ENCODE results near the gene CNR2.
"Not testable (repeated sequence)": the region's sequence is repeated elsewhere in the genome, so short reads cannot be mapped to it uniquely, and the experiment has no call there.

The CNR2 gene

DNA sequence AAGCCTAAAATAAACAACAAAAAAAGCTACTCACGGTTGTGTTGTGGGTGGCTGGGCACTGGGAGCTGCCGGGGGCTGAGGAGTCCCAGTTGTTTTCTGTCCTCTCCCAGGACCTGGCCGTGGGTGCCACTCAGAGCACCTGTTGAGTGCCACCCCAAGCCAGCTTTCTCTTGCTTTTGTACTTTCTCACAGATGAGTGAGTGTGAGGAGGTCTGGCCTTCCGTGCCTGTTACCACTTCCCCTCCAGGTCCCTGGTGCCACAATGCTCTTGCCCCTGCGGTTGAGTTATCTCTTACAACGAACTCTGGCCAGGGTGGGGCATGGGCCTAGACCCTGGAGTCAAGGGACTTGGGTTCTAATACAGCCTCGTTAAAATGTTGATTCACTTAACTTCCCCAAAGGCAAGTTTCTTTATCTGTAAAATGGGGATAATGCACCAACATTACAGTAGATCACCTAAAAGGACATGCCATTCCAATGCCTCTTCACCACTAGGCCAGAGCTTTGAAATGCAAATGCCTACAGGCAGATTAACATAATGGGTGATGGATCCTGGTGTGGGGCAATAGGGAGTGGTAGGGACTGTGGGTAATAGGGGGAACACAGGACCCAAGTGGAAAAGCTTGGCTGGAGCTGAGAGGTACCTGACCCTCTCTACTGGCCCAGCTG, at the start of gene CNR2:
CNR2 (minus strand) TSS at position 151 of the 669 bp plus-strand sequence. CDS start 37,745 bp downstream, outside the sequence.
- in situ Hi-C loops (cut with MboI; ENCODE audit: low sequenced_read_pairs), result loop anchor here (10.0 kb wide), 1 partner anchor 109 kb away; the partner anchor contains the start of gene GALE

DNA sequence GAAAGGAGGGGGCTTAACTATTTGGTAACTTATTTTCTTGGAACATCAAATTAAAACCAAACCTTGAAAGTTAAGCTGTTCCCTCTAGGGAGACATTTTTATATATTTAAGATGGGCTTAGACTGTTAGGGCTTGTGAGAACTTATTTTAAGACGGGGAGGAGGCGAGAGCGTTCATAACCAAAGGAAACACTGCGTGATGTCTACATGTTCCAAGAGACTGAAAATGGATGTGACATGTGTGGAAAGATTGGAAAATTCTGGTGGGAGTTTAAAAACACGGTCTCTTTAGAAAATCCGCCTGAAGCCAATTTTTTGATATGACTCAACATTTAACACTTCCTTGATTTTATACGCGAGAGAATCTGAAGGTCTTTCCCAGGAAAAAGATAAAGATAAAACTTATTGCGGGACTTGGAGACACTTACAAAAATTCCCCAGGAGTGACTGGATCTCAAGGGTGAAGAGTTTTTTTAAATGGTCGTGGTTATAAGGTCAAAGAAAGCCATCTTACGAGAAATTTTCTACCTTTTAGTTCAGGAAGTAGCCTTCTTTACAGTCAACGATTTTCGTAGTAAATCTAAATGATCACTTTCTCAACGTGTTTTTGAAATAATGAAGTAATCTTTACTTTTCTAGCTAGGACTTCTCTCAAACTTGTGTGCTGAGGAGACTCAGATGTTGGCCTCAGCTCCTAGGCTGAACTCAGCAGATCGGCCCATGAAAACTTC, 47.3 kb upstream of the CNR2 start:
- in situ Hi-C loops (cut with MboI; ENCODE audit: low sequenced_read_pairs), result no loop called here

DNA sequence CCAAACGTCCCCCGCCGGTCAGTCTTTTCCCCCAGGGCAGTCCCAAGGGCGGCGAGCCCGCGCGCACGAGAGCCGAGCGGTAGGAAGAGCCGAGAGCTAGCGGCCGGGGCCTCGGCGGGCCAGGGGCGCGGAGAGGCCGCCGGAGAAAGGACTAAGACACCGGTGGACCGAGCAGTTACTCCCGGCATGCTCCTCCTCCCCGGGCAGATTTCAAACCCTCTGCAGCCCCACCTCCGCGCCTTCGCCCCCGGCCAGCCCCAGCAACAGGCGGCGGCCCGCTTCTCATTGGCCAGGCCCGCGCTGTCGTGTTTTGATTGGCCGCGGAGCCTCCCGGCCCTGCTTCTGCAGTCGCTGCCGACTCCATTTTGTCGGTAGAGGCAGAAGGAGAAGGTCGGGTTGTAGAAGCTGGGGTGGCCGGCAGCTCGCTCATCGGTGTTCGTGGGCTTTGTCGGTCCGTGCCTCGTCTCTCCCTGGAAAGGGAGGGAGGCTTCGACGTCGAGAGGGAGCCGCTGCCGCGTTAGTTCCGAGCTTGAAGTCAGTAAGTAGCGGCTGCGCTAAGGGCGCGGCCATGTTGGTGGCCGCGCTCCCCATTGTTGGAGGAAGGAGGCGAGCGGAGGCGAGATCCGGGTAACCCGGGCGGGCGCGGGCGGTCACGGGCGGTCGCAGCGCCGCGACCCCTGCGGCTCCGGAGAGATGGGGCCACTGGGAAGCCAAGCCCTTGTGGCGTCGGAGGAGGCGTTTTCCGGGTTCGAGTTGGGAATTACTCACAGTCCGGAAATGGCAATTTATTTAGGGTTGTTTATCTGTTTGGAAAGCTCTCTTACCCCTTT, 46.5 kb upstream of the CNR2 start, which contains the start of gene PNRC2:
PNRC2 (plus strand) TSS at position 368 of the 830 bp plus-strand sequence. CDS start 1,630 bp downstream, outside the sequence.
- in situ Hi-C loops (cut with MboI; ENCODE audit: low sequenced_read_pairs), result no loop called here

DNA sequence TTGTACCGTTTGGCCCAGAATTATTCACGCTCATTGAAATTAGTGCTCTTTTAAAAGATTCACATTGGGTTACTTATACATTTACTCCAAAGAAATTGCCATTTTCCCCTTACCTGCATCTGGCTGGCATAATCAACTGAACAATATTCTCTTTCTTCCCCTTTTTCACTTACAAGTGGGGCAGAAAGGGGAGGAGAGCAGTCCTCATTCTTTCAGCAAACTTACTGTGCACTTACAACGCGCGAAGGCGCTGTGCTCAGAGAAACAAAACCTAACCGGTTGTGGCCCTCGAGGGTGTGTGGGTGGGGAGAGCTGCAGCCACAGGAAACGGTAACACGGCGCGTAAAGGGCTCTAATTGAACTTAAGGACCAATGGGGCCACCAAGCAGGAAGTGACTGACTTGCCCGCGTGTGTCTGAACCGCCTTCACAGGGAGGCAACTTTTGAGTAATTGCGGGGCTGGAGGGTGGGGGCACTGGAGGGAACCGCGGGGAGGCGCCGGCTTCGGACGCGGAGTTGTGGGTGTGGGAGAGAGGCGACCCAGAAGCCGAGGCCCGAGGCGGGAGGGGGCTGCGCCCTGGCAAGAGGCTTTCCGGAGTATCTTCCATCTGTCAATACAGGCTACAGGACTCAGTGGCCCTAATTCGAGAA, 45.8 kb upstream of the CNR2 start:
- in situ Hi-C loops (cut with MboI; ENCODE audit: low sequenced_read_pairs), result no loop called here

DNA sequence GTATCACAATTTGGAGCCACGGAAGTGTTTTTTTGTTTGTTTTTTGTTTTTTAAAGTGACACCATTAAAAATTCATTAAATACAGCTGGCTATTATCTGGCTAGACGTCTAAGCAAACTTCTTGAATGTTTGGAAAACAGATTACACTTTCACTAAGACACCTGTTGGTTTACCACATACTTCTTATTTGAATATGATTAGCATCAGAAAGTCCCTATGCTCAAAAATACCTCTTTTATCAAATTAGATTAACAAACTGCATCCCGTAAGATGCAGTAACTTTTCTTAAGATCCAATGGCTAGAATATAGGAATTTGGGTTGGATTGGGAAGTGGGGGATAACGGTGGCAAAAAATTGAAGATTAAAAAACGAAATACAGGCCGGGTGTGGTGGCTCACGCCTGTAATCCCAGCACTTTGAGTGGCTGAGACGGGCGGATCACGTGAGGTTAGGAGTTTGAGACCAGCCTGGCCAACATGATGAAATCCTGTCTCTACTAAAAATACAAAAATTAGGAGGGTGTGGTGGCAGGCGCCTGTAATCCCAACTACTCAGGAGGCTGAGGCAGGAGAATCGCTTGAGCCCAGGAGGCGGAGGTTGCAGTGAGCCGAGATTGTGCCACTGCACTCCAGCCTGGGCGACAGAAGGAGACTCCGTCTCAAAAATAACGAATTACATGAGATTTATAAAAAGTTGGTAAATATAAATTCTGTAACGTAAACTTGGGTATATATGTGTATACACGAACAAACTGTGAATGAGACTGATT, 45.1 kb upstream of the CNR2 start:
- in situ Hi-C loops (cut with MboI; ENCODE audit: low sequenced_read_pairs), result not testable (repeated sequence)

DNA sequence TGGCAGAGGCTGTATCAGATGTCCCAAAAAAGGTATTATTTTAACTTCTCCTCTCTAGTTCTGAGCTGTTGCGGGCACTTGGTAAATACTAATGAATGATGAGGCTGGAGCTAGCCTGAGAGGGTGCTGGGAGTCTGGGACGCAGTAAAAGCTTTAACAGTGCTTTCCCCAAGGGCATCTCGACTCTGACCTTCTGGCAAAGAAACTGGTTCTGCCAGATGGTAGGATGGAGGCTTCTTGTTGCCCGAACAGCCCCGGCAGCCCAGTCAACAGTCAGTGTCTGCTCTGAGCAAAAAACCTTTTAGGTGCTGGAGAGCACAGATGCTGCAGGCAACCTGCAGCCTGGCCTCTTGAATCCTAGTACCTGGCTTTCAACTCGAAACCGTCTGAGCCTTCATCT, 43.9 kb upstream of the CNR2 start:
- in situ Hi-C loops (cut with MboI; ENCODE audit: low sequenced_read_pairs), result no loop called here

DNA sequence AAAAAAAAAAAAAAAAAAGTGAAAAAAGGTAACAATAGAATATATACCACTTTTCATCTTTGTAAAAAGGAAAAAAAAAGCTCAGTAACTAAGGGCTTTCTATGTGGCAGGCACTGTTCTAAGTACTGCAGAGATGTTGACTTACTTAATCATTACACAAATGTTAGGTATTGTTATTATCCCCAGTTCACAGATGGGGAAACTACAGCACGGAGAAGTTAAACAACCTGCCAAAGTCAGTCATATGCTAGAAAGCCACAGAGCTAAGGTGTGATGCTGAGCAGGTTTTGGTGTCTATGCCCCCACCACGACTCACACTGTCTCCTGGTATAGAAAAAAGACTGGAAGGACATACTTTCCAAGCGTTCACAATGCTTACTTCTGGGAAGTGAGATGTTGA, 39.9 kb upstream of the CNR2 start:
- in situ Hi-C loops (cut with MboI; ENCODE audit: low sequenced_read_pairs), result no loop called here

DNA sequence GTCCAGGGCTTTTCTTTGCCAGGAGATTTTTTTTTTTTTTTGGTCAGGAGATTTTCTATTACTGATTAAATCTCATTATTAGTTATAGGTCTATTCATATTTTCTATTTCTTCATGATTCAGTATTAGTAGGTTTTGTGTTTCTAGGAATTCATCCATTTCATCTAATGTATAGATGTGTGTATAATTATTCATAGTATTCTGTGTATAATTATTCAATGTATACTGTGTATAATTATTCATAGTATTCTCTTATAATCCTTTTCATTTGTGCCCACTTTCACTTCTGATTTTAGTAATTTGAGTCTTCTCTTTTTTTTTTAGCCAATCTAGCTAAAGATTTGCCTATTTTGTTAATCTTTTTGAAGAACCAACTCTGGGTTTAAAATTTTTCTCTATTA, 34.2 kb upstream of the CNR2 start:
- in situ Hi-C loops (cut with MboI; ENCODE audit: low sequenced_read_pairs), result no loop called here

DNA sequence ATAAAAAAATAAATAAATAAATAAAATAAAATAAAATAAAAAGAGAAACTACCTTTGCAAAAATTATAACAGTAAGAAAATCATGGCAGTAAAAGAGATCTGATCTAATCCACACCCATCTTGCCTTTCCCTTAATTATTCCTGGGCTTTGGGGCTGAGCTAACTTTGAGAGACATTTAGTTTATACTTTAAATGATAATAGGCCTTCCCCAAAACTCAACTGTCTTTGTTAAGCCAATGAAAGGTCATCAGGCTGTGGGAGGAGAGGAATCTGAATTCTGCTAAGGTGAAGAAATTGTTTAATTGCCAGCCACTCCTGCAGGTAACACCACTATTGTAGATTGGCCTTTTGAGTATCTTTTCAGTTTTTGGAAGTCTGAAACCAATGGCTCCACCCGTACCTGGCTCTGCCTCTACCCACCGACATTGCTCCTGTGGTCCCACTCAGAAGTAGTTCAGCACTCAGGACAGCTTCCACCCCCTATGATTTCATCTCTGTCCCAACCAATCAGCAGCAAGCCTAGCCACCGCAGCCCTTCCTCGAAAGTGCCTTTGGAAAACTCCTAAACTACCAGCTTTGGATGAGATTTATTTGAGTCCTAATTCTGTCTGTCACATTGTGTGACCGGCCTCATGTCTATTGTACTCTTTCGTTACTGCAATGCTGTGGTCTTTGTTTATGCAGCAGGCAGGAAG, 23.5 kb upstream of the CNR2 start:
- in situ Hi-C loops (cut with MboI; ENCODE audit: low sequenced_read_pairs), result no loop called here

DNA sequence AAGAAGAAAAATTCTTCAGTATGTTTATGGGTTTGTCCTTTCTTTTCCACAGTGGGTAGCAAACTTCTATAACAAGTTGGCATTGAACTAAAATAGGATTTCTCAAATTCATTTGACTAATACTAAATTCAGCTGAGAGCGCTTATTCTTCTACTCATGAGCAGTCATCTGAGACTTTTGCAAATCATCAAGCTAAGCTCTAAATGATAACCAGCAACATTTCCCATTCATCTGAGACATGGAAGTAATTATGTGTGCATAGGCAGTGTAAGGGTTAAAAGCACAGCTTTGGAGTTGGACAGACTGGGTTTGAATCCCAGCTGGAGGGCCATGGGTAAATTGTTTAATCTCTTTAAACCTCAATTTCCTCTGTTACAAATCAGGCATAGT, 18.3 kb upstream of the CNR2 start:
- in situ Hi-C loops (cut with MboI; ENCODE audit: low sequenced_read_pairs), result no loop called here

DNA sequence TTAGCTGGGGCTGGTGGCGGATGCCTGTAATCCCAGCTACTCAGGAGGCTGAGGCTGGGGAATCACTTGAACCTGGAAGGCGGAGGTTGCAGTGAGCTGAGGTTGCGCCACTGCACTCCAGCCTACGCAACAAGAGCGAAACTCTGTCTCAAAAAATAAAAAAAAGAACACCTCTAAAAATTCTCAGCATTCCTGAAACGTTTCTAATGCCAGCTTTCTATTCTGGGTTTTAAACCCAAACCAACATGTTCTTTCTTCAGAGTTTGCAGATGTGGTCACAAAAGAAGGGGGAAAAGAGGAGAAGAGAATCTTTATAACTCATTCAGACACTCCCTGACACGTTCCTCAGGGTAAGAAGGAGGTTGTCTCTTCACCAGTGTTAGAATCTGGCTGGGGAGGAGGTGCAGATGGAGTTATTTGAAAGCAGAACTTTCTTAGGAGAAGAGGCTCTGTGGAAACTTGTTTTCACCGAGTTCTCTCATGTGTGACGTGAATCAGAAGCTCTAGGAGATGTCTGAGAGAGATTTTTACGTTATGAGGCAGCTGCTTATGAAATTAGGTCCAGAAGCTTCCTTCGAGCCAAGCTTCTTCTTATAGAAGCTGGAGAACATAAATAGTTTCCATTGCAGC, 17.8 kb upstream of the CNR2 start:
- in situ Hi-C loops (cut with MboI; ENCODE audit: low sequenced_read_pairs), result no loop called here

DNA sequence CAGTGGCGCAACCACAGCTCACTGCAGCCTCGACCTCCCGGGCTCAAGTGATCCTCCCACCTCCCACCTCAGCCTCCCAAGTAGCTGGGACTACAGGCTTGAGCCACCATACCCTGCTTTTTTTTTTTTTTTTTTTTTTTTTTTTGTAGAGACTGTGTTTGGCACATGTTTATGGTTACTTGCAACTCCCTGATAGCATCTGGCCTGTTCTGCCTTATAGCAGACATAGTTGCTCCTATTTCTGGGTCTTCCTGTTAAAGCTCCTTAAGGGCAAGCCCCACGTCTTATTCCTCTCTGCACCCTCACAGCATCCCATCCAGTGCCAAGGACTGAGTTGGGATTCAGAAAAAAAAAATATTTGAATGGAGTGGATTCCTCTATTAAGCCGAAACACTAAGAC, 17.1 kb upstream of the CNR2 start:
- in situ Hi-C loops (cut with MboI; ENCODE audit: low sequenced_read_pairs), result no loop called here

DNA sequence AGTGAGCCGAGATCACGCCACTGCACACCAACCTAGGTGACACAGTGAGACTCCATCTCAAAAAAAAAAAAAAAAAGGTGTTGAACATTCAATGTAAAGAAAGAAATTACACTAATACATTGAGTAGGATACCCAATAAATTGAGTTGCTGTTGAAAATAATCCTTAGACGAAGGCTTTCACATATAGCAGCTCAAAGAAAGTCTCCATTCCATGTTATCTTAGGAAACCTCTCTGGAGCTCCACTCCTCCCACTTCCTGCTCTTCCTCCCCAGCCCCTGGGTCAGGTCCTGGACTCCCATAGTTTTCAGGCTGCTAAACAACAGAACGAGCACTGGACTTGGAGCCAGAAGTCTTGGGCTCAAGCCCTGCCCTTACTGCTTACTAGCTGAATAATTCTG, 15.6 kb upstream of the CNR2 start:
- in situ Hi-C loops (cut with MboI; ENCODE audit: low sequenced_read_pairs), result no loop called here

DNA sequence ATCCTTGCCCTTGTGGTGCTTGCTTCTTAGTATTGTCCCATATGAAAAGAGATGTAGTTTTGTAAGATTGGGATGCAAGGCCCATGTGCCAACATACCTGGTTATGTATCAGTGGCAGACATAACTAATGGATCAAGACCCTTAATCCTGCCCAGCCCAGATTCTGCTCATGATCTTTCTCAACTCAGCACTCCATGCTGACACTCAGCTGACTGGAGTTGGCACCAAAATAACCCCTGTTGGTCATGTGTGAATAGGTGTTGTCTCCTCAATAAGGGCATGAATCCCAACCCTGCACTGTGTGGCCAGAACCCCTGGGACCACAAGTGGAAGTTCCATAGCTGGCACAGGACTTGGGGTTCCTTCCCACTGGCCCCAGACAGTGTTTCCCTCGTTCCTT, 13.9 kb upstream of the CNR2 start:
- in situ Hi-C loops (cut with MboI; ENCODE audit: low sequenced_read_pairs), result no loop called here

DNA sequence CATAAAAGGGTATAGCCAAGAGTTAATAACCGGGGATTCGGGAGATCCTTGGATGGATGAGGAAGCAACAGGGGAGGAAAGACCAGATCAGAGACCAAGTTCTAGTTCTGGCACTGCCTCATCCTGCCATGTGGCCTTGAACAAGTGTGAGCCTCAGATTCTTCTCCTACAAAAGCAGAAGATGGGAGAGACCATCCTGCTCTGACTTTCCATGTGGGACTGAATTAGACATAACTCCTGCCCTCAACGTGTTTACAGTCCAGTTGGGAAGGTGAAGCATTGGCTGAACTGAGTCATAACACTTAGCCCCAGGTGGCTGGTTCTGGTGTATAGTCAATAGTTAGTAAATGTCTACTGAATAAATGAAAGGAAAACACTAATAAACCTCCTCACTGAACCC, 12.1 kb upstream of the CNR2 start:
- in situ Hi-C loops (cut with MboI; ENCODE audit: low sequenced_read_pairs), result no loop called here

DNA sequence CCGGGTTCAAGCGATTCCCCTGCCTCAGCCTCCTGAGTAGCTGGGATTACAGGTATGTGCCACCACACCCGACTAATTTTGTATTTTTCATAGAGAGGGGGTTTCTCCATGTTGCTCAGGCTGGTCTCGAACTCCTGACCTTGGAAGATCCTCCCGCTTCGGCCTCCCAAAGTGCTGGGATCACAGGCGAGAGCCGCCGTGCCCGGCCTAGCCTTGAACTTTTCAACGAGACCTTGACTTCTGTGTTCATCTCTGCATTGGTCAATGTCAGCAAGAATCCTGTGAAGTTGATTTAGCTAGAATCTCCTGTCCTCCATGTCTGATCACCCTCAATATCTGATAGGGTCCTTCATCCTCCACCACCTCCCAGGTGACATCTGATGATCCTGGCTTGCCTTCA, 11.4 kb upstream of the CNR2 start:
- in situ Hi-C loops (cut with MboI; ENCODE audit: low sequenced_read_pairs), result no loop called here

DNA sequence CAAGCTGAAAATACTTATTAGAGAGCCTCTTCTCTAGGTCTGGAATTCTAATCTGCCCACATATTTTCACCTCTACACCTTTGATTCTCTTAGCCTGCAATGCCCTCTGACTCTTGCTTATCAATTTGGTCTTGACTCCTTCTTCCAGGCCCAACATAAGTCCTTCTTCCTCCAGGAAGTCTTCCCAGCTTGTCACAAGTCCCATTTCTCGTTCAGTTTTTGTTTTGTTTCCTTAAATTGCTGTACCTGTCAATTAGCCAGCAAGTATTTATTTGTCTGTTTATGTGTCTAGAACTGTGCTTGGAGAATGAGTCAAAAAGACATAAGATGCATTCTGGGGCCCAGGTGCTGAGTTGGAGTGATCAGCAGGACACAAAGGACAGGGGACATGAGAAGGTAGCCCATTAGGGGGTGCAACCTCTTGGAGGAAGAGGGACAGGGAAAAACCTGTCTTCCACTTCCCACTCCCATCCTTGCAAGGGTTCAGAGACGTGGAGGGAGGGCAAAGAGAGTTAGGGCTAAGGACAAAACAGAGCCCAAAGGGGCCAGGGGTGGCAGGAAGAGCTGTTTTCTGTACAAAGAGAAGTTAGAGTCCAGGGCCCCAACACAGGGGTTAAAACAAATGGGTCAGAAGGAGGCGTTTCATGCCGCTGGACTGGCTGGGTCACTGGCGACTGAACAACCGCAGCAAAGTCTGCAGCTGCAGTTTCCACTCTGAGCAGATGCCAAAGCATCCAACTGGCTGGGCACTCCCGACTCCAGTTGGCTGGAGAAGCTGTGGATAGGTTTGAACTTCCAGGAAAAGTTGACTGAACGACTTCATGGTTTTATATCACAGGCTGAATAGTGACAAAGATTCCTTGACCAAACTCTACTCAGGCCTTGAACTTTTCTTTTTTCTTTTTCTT, 10.7 kb upstream of the CNR2 start:
- in situ Hi-C loops (cut with MboI; ENCODE audit: low sequenced_read_pairs), result no loop called here

DNA sequence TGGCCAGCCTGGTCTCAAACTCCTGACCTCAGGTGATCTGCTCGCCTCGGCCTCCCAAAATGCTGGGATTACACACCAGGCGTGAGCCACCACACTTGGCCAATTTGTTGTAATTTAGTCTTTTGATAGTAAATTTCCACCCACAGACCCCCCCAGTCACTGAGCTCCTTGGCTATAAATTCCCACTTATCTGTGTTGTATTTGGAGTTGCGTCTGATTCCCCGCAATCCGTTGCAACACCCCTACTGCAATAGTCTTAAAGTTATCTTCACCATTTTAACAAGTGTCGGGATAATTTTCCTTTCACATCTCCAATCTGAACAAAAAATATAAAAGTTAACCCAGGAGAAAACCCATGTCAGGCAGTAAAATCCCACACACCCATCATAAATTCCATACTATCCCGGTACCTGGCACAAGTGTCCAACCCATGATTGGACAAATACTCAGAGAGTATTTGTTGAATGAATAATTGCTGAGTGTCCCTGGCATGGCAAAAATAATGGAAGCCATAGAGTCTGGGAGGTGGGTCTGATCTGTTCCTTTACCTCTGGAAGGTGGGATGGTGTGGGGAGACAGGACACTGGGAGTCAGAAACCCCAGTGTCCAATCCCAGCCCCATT, 9.3 kb upstream of the CNR2 start:
- in situ Hi-C loops (cut with MboI; ENCODE audit: low sequenced_read_pairs), result no loop called here

Measured in HL-60/S4 treated with phorbol 12-myristate 13-acetate at 8.2 ng/mL for 4 days and 3 days (cell line).